Activated CD8-positive, alpha-beta memory T cell treated with anti-CD3 and anti-CD28 coated beads, Interleukin-2, amount 10 ng/mL, durations not matched to agents 7 days and 5 days (primary cell): ENCODE measurements around the gene LTO1. TPM values are rescaled to one million over a fixed set of nuclear protein-coding genes. Genes with fewer than 3 reads are reported as not detected.

ENCODE experiments used
- ATAC-seq: fragments of 150-1000 bp; cut with Tn5 transposase; one replicate; pipeline ENCODE4 v1.10.0; 2021; ENCODE audit warnings: moderate library complexity
- CTCF ChIA-PET: fragments of 350-600 bp; sonication (Branson Sonifier 250); formaldehyde crosslinking; loops from one replicate; lab custom pipeline; 2021; ENCODE audit warnings: antibody characterized with exemption; lab: Charles Lee
- DNase-seq: peaks from one replicate; pipeline ENCODE4 v3.0.0-alpha.2; 2020
- H3K27ac Mint-ChIP-seq: one replicate; pipeline ENCODE4 v1.8.0; 2021; ENCODE audit warnings: mild to moderate bottlenecking, mixed read lengths
- H3K27me3 Mint-ChIP-seq: one replicate; pipeline ENCODE4 v1.8.0; 2021; ENCODE audit warnings: mixed read lengths
- H3K36me3 Mint-ChIP-seq: one replicate; pipeline ENCODE4 v1.8.0; 2021; ENCODE audit warnings: mild to moderate bottlenecking, mixed read lengths
- H3K4me1 Mint-ChIP-seq: one replicate; pipeline ENCODE4 v1.8.0; 2021; ENCODE audit warnings: mixed read lengths
- H3K4me3 Mint-ChIP-seq: one replicate; pipeline ENCODE4 v1.8.0; 2021; ENCODE audit warnings: mild to moderate bottlenecking, moderate library complexity, mixed read lengths
- H3K9me3 Mint-ChIP-seq: one replicate; pipeline ENCODE4 v1.8.0; 2022; ENCODE audit warnings: low read depth, mixed read lengths
- total RNA-seq, 2 experiments: library from RNA; stranded (reverse); gene quantifications; one replicate each; pipeline ENCODE4 v1.2.3, GENCODE V29; 2021

The LTO1 gene
- total RNA-seq, 2 experiments from 2014 or later = 24.0 to 26.3 TPM

- H3K27ac Mint-ChIP-seq = no peak overlapping the region
- H3K4me3 Mint-ChIP-seq = no peak overlapping the region
- DNase-seq = no peak
- no peaks in the 10 kb centered on the region for H3K36me3 Mint-ChIP-seq
- no peaks in the 10 kb centered on the region for H3K27me3 Mint-ChIP-seq
- CTCF ChIA-PET = interaction anchor here (0.9 to 1.5 kb wide), 2 partner anchors 13 to 14 kb away, joined by 4 to 5 read pairs; no protein-coding TSS in a partner anchor
- ATAC-seq = no peak
- H3K9me3 Mint-ChIP-seq = no peaks in the 10 kb centered on the region
- H3K4me1 Mint-ChIP-seq = no peaks in the 10 kb centered on the region
These were observed 17.7 kb downstream of the LTO1 start for GRCh38 chr11:69657456-69657910.

- Mint-ChIP-seq H3K27me3 (no peaks in the 10 kb centered on the region), H3K4me1 (no peaks in the 10 kb centered on the region), H3K9me3 (no peaks in the 10 kb centered on the region), H3K36me3 (no peaks in the 10 kb centered on the region), H3K4me3 (no peak overlapping the region), H3K27ac (no peak overlapping the region)
- CTCF ChIA-PET = interaction anchor here (0.9 to 1.5 kb wide), 5 partner anchors 13 to 556 kb away, joined by 3 to 6 read pairs (median 4); no protein-coding TSS in a partner anchor
- no peak for ATAC-seq
- DNase-seq = no peak
These were observed 18.4 kb downstream of the LTO1 start for GRCh38 chr11:69656536-69657455.

- ATAC-seq (no peak), DNase-seq (no peak)
- CTCF ChIA-PET = interaction anchor here (1.0 to 1.4 kb wide), 3 partner anchors 13 to 555 kb away, joined by 3 to 6 read pairs (median 3); no protein-coding TSS in a partner anchor
- Mint-ChIP-seq H3K27ac (no peak overlapping the region), H3K27me3 (no peaks in the 10 kb centered on the region), H3K9me3 (no peaks in the 10 kb centered on the region), H3K4me3 (no peak overlapping the region), H3K4me1 (no peaks in the 10 kb centered on the region), H3K36me3 (no peaks in the 10 kb centered on the region)
These were observed 19.4 kb downstream of the LTO1 start for GRCh38 chr11:69655479-69656428.

- H3K36me3 Mint-ChIP-seq = no peaks in the 10 kb centered on the region
- no peaks in the 10 kb centered on the region for H3K9me3 Mint-ChIP-seq
- CTCF ChIA-PET = interaction anchor here (1.4 kb wide), 1 partner anchor 16 kb away, joined by 6 read pairs; no protein-coding TSS in a partner anchor
- H3K27ac Mint-ChIP-seq = no peak overlapping the region
- no peak for DNase-seq
- no peaks in the 10 kb centered on the region for H3K27me3 Mint-ChIP-seq
- no peak for ATAC-seq
- H3K4me3 Mint-ChIP-seq = no peak overlapping the region
- H3K4me1 Mint-ChIP-seq = no peaks in the 10 kb centered on the region
These were observed 20.3 kb downstream of the LTO1 start for GRCh38 chr11:69654660-69655478.

- no peak for ATAC-seq
- H3K4me1 Mint-ChIP-seq = no peaks in the 10 kb centered on the region
- H3K4me3 Mint-ChIP-seq = no peak overlapping the region
- no peaks in the 10 kb centered on the region for H3K9me3 Mint-ChIP-seq
- H3K36me3 Mint-ChIP-seq = no peaks in the 10 kb centered on the region
- no peaks in the 10 kb centered on the region for H3K27me3 Mint-ChIP-seq
- CTCF ChIA-PET = no interaction called here
- no peak overlapping the region for H3K27ac Mint-ChIP-seq
- no peak for DNase-seq
These were observed 21.0 kb downstream of the LTO1 start for GRCh38 chr11:69654001-69654659.

GRCh38 chr11:69653406-69653960 lies 21.7 kb downstream of the LTO1 start:
- no peak for DNase-seq
- CTCF ChIA-PET = interaction anchor here (0.7 kb wide), 1 partner anchor 552 kb away, joined by 3 read pairs; no protein-coding TSS in a partner anchor
- no peak for ATAC-seq
- Mint-ChIP-seq H3K36me3 (no peaks in the 10 kb centered on the region), H3K27me3 (no peaks in the 10 kb centered on the region), H3K9me3 (no peaks in the 10 kb centered on the region), H3K27ac (no peak overlapping the region), H3K4me3 (no peak overlapping the region), H3K4me1 (no peaks in the 10 kb centered on the region)

- ATAC-seq = no peak
- Mint-ChIP-seq H3K4me1 (no peaks in the 10 kb centered on the region), H3K9me3 (no peaks in the 10 kb centered on the region), H3K27me3 (no peaks in the 10 kb centered on the region), H3K4me3 (no peak overlapping the region), H3K27ac (no peak overlapping the region), H3K36me3 (no peaks in the 10 kb centered on the region)
- CTCF ChIA-PET = interaction anchor here (0.7 kb wide), 1 partner anchor 551 kb away, joined by 3 read pairs; no protein-coding TSS in a partner anchor
- DNase-seq = no peak
These were observed 22.2 kb downstream of the LTO1 start for GRCh38 chr11:69652999-69653398.

- Mint-ChIP-seq H3K4me1 (no peaks in the 10 kb centered on the region), H3K9me3 (no peaks in the 10 kb centered on the region), H3K36me3 (no peaks in the 10 kb centered on the region), H3K27me3 (no peaks in the 10 kb centered on the region), H3K4me3 (no peak overlapping the region), H3K27ac (no peak overlapping the region)
- DNase-seq (no peak), ATAC-seq (no peak)
- CTCF ChIA-PET = no interaction called here
These were observed 23.1 kb downstream of the LTO1 start for GRCh38 chr11:69651834-69652620.

- H3K36me3 Mint-ChIP-seq = no peaks in the 10 kb centered on the region
- H3K4me1 Mint-ChIP-seq = no peaks in the 10 kb centered on the region
- ATAC-seq (no peak), DNase-seq (no peak)
- no peaks in the 10 kb centered on the region for H3K27me3 Mint-ChIP-seq
- H3K4me3 Mint-ChIP-seq = no peak overlapping the region
- no peaks in the 10 kb centered on the region for H3K9me3 Mint-ChIP-seq
- CTCF ChIA-PET = no interaction called here
- H3K27ac Mint-ChIP-seq = no peak overlapping the region
These were observed 24.3 kb downstream of the LTO1 start for GRCh38 chr11:69650832-69651344.

GRCh38 chr11:69650081-69650831 lies 24.9 kb downstream of the LTO1 start:
- CTCF ChIA-PET = no interaction called here
- Mint-ChIP-seq H3K36me3 (no peaks in the 10 kb centered on the region), H3K4me1 (no peaks in the 10 kb centered on the region), H3K9me3 (no peaks in the 10 kb centered on the region), H3K27ac (no peak overlapping the region), H3K4me3 (no peak overlapping the region), H3K27me3 (no peaks in the 10 kb centered on the region)
- ATAC-seq (no peak), DNase-seq (no peak)

- H3K9me3 Mint-ChIP-seq = no peaks in the 10 kb centered on the region
- no peak for DNase-seq
- H3K27me3 Mint-ChIP-seq = no peaks in the 10 kb centered on the region
- no peak overlapping the region for H3K27ac Mint-ChIP-seq
- no peaks in the 10 kb centered on the region for H3K4me1 Mint-ChIP-seq
- ATAC-seq = no peak
- no peaks in the 10 kb centered on the region for H3K36me3 Mint-ChIP-seq
- H3K4me3 Mint-ChIP-seq = no peak overlapping the region
- CTCF ChIA-PET = no interaction called here
These were observed 25.6 kb downstream of the LTO1 start for GRCh38 chr11:69649576-69649900.
